NCI-H2107 treated with DMSO at 0.1 percent for 48 hours (cell line): ENCODE measurements around the gene MACROD2.

Source experiments
- DNase-seq: peaks from one replicate; lab custom pipeline; 2025; ENCODE audit not compliant: unreplicated experiment; lab: John Stamatoyannopoulos, UW

MACROD2 gene

DNA sequence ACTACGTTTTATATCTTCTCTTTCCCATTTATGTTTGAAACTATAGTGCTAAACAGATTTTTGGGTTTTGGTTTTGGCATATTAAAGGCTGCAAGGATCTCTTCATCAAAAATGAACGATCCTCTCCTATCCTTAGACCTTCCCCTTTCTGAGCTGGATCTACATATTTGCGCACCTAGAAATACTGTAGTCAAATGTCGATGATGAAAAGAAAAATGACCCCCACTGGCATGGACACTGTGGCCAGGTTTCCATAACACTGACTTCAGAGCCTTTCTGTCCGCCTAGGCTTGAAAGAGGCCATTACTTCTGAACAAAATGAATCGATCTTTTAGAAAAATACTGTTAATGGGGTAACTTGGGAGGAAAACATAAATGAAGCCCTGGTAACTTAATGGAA, 336.3 kb downstream of the MACROD2 start:
- no peak for DNase-seq

GRCh38 chr20:14332866-14333265, 337.6 kb downstream of the MACROD2 start:
- no peak for DNase-seq

DNA sequence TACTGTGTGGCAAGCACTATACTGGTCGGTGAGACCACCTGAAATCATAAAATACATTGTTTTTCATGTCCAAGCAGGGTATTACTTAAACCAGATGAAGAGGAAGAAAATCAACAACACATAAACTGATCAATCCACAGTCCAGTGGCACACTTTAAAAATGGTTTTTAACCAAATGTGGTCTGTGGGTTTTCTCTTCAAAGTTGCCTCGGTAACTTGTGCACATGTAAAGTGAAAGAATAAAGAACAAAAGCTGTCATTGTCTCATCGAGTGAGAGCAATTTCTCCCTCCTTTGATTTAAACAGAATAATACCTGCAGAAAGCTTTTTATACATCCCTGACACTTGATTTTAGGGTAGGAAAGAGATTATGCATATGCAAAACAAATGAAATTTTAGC, 338.4 kb downstream of the MACROD2 start:
- DNase-seq, result no peak

GRCh38 chr20:14334306-14334930, 339.1 kb downstream of the MACROD2 start:
- DNase-seq, result no peak

DNA sequence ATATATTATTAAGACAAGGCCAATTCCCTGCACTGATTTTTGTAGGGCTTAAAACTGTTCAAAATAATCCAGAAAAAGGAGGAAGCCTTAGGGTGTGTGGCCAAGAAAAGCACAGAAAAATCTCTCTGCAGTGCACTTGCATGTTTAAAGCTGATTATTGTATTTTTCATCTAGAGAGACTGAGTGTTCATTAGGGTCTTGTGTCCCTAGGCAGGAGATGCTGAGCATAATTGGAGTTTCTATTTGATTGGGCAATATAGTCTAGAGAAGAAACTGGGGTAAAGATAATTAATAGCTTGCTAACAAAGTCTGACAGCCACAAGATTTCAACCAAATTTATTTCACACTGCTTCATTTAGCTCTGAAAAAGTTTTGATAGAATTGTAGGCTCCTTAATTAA, 339.7 kb downstream of the MACROD2 start:
- DNase-seq, result no peak

DNA sequence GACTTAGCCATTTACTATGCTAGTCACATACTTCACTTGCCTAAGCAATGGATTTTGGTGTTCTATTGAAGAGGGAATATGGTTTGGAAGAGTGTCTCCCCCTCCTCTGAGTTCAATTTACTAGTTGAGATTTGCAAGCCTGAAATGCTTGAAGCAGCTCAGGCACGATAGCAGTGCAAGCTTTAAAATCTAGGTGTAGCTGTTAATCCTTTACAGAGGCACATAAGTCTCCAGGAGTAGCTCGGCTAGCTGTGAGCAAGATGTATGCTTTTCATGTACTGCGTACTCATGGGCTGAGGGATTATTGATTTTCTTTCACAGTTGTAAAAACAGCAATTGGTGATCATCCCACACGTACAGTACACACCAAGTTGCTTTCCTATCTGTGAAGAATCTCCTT, 341.4 kb downstream of the MACROD2 start:
- no peak for DNase-seq

GRCh38 chr20:14337400-14338171, 342.3 kb downstream of the MACROD2 start, which contains the start of gene FLRT3:
Gene FLRT3, minus strand, starts transcription at chr20:14337612. Its CDS starts 10,106 bp downstream, at chr20:14327506.
- peak; percentile 70 for DNase-seq

DNA sequence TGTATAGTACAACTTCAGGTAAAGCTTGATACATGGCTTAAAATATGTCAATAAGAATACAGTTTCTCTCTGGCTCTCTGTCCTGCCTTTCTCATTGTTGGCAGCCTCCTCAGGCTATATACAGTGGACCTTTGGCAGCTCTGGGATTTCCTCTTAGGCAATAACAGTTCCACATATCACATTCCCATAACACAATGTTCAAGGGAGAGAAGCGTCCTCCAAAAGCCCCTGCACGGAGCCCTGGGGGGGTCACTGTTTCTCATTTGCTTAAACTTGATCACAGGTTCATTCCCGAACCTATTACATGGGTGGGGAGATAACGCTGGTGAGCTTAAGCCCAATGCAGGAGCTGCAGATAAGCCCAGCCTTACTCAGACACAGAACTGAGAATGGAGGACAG, 346.5 kb downstream of the MACROD2 start:
- no peak for DNase-seq

DNA sequence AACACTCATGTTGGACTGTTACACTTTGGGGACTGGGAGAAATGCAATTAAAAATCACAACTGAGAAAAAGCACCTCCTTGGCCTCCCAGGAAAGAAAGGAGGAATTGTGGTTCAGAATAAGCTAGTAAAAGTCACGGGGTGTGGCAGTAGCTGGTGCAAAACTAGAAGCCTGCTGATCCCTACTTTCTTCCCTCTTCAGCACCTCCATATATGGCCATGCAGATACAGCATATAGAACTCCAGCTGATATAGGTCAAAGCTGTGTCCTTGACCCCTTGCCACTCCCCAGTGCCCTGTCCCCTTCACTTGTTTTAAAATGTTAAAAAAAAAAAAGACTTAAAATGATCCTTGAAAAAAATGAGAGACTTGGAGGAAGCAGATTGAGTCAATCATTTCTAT, 347.6 kb downstream of the MACROD2 start:
- DNase-seq, result no peak

GRCh38 chr20:14343491-14344065, 348.3 kb downstream of the MACROD2 start:
- DNase-seq, result no peak

GRCh38 chr20:14344746-14345145, 349.4 kb downstream of the MACROD2 start:
- no peak for DNase-seq

- DNase-seq, result no peak
Observed at GRCh38 chr20:14355791-14356190, 360.5 kb downstream of the MACROD2 start.

DNA sequence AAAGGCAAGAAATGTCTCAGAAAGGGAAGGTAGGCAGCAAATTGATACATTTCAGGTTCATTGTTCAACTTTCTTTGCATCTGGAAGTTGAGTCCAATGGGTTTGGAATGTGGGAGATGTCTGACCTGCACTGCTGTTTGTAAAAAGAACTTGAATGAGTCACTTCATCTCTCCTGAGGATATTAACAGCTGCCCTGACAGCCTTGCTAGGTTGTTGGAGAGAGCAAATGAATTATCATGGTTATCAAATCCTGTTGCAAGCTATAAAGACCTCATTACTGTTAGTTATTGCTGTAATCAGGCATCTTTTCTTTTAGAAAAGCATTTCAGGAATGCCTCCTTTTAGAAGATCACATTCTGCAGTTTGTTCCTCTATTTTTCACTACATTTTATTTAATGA, 365.1 kb downstream of the MACROD2 start:
- no peak for DNase-seq

DNA sequence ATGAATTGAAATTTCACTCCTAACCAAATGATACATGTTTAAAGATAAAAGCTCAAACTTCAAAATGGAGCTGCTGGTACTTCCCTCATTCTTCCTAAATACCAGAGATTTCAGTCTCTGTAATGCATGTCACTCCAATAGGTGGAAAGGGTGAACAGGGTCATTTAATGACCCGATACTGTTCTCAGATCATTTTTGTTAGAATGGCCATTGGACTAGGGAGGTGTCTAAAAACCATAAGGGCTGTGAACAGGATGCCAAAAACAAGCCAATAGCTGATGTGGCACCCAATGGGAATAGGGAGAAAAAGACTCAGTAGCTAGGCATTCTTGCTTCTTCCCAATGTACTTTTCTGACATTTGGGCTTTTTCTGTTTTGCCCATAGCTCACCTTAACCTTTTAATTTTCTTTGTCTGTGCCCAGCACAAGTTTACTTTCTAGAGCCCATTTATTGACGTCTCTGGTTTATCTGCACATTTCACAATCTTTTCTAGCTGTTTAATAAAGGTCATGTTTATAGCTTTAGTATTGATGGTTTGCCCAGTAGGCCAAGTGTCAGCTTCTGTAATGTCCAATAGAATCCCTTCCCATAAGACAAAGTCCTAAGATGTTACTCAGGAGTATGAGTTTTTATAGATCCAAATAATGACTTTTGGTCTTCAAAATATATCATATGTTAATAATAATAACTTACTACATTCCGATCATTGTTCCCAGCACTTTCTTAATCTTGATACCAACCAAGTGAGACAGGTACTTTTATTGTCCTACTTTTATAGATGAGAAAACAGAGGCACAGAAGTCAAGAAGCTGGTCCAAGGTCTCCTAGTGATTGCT, 366.4 kb downstream of the MACROD2 start:
- DNase-seq, result no peak

DNA sequence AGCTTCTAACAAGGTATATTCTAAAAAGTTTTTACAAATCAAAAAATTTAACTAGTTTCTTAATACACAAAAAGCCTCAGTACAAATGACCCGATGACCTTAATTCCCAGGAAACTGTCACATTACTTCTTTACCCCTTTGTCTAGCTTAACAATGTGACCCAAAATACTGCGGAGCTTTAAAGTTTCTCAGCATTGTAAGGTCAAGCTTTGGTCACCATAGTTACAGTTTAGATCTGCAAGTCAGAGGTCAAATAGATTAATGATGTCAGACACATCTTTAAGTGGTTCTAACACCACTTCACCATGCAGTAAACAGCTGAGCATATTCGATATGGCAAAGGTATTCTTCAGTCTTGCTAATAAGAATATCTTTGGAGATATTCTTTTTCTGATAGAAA, 378.9 kb downstream of the MACROD2 start:
- DNase-seq, result no peak

DNA sequence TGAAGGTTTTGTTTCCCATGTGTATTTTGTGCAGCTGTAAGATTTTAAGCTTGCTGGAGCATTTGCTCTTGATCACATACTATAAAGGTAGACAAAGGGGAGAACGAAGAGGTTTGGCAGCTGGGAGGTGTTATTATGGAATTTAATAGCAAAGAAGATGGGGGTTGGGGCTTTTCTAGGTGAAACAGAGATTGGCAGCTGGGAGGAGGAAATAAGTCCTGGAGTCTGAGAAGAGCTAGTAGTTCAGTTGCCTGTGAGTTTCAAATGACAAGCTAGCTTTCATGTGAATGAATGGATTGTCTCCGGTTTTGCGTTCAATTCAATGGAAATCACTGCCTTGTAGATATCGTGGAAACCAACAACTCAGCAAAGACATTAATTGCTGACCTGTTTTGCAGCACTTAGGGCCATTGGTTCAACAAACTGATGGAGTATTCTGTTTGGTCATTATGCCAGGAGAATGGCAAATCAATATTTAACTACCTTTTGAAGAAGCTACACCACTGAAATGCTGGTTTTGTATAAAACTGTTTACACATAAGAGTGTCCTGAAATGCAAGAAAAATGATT, 380.2 kb downstream of the MACROD2 start:
- peak; percentile 81 for DNase-seq

DNA sequence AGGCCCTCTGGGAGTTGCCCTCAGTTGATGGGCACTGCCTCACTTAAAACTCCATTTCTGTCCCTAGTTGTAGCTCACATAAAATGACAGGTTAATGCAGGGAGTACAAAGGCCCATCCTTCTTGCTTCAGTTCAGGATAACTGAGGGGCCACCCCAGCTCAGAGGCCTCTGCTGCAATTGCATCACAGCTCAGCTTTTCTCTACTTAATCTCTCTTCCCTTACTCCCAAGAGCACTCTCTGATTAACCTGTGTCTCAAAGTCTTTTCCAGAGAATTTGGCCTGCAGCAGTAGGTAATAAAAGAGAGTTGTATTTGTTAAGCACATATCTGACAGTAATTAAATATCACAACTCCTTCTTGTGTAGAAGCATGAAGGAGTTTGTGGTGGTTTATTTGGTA, 383.0 kb downstream of the MACROD2 start:
- DNase-seq, result no peak

- no peak for DNase-seq
Observed at GRCh38 chr20:14383335-14383734, 388.0 kb downstream of the MACROD2 start.

DNA sequence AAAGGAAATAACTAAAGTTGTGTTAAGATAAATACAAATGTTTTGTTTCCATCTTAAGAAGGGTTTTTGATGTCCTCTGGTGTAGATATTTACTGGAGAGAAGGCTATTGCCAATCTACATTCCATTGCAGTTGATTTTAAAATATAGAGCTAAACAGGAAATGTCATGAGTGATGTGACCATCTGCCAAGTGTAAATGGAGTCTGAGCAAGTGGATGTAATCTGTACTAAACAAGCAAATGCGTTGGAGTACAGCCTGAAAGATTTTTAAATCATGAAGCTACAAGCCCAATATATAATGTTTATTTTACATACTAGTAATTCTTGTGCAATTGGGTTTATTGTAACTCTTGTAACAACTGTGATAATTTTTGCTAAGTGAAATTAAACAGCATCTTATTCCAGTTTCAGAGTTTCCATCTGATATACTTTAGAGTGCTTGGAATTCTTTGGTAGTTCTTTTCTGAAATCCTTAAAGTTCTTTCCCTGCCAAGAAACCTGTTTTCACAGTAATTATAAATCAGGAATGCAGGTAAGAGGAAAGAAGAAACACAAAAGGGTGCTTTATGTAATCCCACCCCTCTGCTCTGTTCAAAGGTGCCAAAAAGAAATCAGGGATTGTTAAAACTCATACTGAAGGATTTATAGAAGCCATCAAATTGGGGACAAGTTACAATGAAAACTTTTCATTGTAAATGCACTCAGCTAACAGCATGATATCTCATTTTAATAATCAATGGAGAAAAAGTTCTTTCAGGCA, 389.3 kb downstream of the MACROD2 start:
- no peak for DNase-seq

GRCh38 chr20:14385176-14385740, 389.9 kb downstream of the MACROD2 start:
- DNase-seq, result no peak
